Stomach (tissue), 4 donors: ENCODE results near the gene ARL15.

ENCODE experiments used
- CTCF ChIP-seq, 7 experiments: fragments of 450-650 bp in 4 of 7; fragments of 200-600 bp in 3 of 7; sonication (generic) in 3 of 7; IDR thresholded peaks; one replicate each; pipeline ENCODE4 v1.5.1; 2016 to 2019; ENCODE audit warnings: antibody characterized with exemption in 7 of 7, control low read depth in 2 of 7, mild to moderate bottlenecking in 1 of 7
- POLR2A ChIP-seq, 4 donors: fragments of 450-650 bp; IDR thresholded peaks; one replicate each; pipeline ENCODE4 v1.6.1; 2016; ENCODE audit warnings: antibody characterized with exemption in 4 of 4, control low read depth in 2 of 4, mild to moderate bottlenecking in 1 of 4, moderate library complexity in 1 of 4
- POLR2AphosphoS5 ChIP-seq, 3 donors: sonication (generic); formaldehyde crosslinking; IDR thresholded peaks; one replicate each; pipeline ENCODE4 v1.6.1; 2016; ENCODE audit warnings: antibody characterized with exemption in 3 of 3

- TF ChIP-seq CTCF (IDR thresholded peaks at IDR 0.05) (no peak), POLR2AphosphoS5 (IDR thresholded peaks at IDR 0.05) (no peak), POLR2A (IDR thresholded peaks at IDR 0.05) (no peak)
Observed at GRCh38 chr5:54296386-54296785, 14.0 kb downstream of the ARL15 start.
